Activated T-cell treated with anti-CD3 and anti-CD28 coated beads, Interleukin-2, amount 50 U/mL, for 24 hours (primary cell): ENCODE results near the gene RTCB.
"Not testable (repeated sequence)": the region's sequence is repeated elsewhere in the genome, so short reads cannot be mapped to it uniquely, and the experiment has no call there.

ENCODE experiments used
- DNase-seq: peaks from one replicate; pipeline ENCODE4 v3.0.0-alpha.2; 2020
- H3K27ac Mint-ChIP-seq: 2 replicates; pipeline ENCODE4 v1.8.0; 2020; ENCODE audit warnings: mild to moderate bottlenecking, mixed read lengths
- H3K27me3 Mint-ChIP-seq: 2 replicates; pipeline ENCODE4 v1.8.0; 2020; ENCODE audit warnings: mixed read lengths
- H3K36me3 Mint-ChIP-seq: 2 replicates; pipeline ENCODE4 v1.8.0; 2020; ENCODE audit warnings: low read depth, mixed read lengths
- H3K4me1 Mint-ChIP-seq: 2 replicates; pipeline ENCODE4 v1.8.0; 2020; ENCODE audit warnings: low read depth, mixed read lengths
- H3K4me3 Mint-ChIP-seq: 2 replicates; pipeline ENCODE4 v1.8.0; 2020; ENCODE audit warnings: mild to moderate bottlenecking, moderate library complexity, mixed read lengths
- H3K9me3 Mint-ChIP-seq: 2 replicates; pipeline ENCODE4 v1.8.0; 2020; ENCODE audit warnings: mixed read lengths

The RTCB gene

DNA sequence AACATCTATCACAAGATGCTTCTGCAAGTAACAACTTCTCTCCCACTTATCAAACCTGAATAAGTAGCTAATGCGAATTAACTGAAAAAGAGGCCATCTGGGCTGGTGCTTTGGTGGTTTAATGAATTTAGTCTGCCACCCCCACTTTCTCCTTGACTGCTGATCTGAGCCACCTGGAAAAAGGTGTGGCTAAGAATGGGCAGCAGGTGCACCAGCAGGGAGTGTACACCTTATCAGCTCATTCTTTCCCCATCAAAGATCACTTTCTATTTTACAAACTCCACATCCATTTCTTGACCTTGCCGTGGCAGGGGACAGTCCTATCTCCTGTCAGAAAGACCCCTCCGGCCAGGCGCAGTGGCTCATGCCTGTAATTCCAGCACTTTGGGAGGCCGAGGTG lies 47.8 kb downstream of the RTCB start:
- no peaks in the 10 kb centered on the region for H3K27me3 Mint-ChIP-seq

DNA sequence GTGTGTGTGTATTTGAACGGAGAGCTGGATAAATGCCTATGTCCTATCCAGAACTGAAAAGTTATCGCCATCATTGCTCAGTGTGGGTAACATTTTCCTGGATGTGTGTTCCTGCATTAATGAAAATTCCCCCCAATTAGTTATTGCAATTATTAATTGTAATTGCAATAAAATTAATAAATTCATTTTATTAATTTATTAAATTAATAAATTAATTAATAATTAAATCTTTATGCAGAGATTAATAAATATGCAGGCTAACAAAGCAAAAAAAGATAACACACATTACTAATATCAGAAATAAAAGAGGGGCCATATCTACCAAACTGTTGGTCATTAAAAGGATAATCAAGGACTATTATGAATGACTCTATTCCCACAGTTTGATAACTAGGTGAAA lies 50.8 kb downstream of the RTCB start:
- Mint-ChIP-seq H3K27ac (no peak overlapping the region), H3K27me3 (no peaks in the 10 kb centered on the region)

More for the DNA sequence above, 47.8 kb downstream of the RTCB start:
- Mint-ChIP-seq H3K36me3 (peaks cover 3% of the 10 kb centered on the region), H3K4me3 (no peak overlapping the region), H3K9me3 (no peaks in the 10 kb centered on the region), H3K27ac (no peak overlapping the region), H3K4me1 (peaks cover 1% of the 10 kb centered on the region)
- no peak for DNase-seq

DNA sequence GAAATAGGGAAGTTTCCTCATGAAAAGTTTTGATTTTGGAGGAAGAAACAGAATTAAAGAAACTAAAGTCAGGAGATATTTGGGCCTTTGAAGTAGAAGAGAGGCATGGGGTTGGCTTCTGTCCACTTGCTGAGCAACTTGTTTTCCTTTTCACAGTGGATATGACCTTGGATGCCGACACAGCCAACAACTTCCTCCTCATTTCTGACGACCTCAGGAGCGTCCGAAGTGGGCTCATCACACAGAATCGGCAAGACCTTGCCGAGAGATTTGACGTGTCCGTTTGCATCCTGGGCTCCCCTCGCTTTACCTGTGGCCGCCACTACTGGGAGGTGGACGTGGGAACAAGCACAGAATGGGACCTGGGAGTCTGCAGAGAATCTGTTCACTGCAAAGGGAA lies 52.0 kb downstream of the RTCB start:
- H3K4me1 Mint-ChIP-seq, H3K9me3 Mint-ChIP-seq, H3K4me3 Mint-ChIP-seq, H3K36me3 Mint-ChIP-seq, H3K27me3 Mint-ChIP-seq, DNase-seq, H3K27ac Mint-ChIP-seq: not testable (repeated sequence)

More for the DNA sequence above, 50.8 kb downstream of the RTCB start:
- Mint-ChIP-seq H3K4me1 (no peaks in the 10 kb centered on the region), H3K9me3 (no peaks in the 10 kb centered on the region), H3K36me3 (peaks cover 3% of the 10 kb centered on the region), H3K4me3 (no peak overlapping the region)
- no peak for DNase-seq

DNA sequence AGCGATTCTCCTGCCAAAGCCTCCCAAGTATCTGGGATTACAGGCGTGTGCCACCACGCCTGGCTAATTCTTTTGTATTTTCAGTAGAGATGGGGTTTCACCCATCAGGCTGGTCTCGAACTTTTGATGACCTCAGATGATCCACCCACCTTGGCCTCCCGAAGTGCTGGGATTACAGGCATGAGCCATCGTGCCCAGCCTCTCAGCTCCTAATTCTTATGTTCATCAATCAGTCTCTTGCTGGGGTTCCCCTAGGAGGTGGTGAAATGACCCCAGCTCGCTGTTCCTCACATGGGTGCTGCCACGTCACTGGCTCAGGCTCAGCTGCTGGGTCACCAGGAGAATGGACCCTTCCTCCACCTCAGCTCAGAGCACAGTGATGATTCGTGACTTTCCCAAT lies 54.5 kb downstream of the RTCB start, which contains the start of gene RFPL3:
RFPL3 (plus strand) TSS at position 301 of the 400 bp plus-strand sequence. CDS start 205 bp downstream, outside the sequence.
- H3K4me3 Mint-ChIP-seq, DNase-seq, H3K4me1 Mint-ChIP-seq, H3K9me3 Mint-ChIP-seq, H3K27me3 Mint-ChIP-seq, H3K36me3 Mint-ChIP-seq, H3K27ac Mint-ChIP-seq: not testable (repeated sequence)

DNA sequence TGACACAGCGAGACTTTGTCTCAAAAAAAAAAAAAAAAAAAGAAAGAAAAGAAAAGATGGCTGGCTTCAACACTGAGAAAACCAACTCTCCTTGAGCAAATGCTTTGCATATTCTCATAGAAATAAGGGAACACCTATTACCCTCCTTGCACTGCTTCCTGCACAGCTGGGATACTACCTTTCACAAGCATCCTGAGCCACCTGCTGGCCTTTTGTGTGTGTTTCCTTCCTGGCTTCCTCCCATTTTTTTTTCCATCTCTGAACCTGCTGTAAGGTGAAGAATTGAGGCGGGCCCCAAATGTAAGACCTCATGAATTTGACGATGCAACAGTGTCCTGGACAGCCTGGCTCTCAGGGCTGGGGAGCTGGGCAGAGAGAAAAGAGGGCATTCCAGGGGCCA lies 56.3 kb downstream of the RTCB start:
- no peak for DNase-seq

GRCh38 chr22:32354360-32355351 lies 57.4 kb downstream of the RTCB start:
- no peaks in the 10 kb centered on the region for H3K9me3 Mint-ChIP-seq
- no peak for DNase-seq
- no peak overlapping the region for H3K4me3 Mint-ChIP-seq
- H3K27me3 Mint-ChIP-seq: no peaks in the 10 kb centered on the region
- H3K27ac Mint-ChIP-seq: no peak overlapping the region
- no peaks in the 10 kb centered on the region for H3K36me3 Mint-ChIP-seq
- H3K4me1 Mint-ChIP-seq: no peaks in the 10 kb centered on the region

More for the DNA sequence above, 56.3 kb downstream of the RTCB start:
- Mint-ChIP-seq H3K9me3 (no peaks in the 10 kb centered on the region), H3K27me3 (no peaks in the 10 kb centered on the region), H3K4me3 (no peak overlapping the region), H3K27ac (no peak overlapping the region), H3K36me3 (peaks cover 3% of the 10 kb centered on the region), H3K4me1 (no peaks in the 10 kb centered on the region)

DNA sequence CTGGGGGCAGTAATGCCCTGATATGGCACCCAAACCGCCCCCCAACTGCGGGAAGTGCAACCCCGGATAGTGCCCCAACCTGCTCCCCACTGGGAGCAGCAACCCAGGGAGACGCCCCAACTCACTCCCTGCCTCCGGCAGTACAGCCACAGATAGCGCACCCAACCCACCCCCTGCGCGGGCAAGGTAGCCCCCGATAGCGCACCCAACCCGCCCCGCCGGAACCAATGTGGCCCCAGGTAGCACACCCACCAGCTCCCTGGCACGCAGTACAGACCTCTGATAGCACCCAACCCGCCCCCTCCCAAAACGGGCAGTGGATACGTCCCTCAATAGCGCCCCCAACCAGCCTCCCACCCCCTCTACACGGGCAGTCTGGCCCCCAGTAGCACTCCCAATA lies 58.2 kb downstream of the RTCB start:
- Mint-ChIP-seq H3K27ac (no peak overlapping the region), H3K4me1 (no peaks in the 10 kb centered on the region), H3K36me3 (no peaks in the 10 kb centered on the region), H3K27me3 (no peaks in the 10 kb centered on the region), H3K4me3 (no peak overlapping the region), H3K9me3 (no peaks in the 10 kb centered on the region)
- no peak for DNase-seq

- H3K4me1 Mint-ChIP-seq: no peaks in the 10 kb centered on the region
- no peaks in the 10 kb centered on the region for H3K9me3 Mint-ChIP-seq
- H3K36me3 Mint-ChIP-seq: no peaks in the 10 kb centered on the region
- no peak overlapping the region for H3K4me3 Mint-ChIP-seq
- no peak overlapping the region for H3K27ac Mint-ChIP-seq
- no peak for DNase-seq
- no peaks in the 10 kb centered on the region for H3K27me3 Mint-ChIP-seq
These were observed 58.8 kb downstream of the RTCB start for GRCh38 chr22:32353292-32353691.

- Mint-ChIP-seq H3K4me3 (no peak overlapping the region), H3K27me3 (no peaks in the 10 kb centered on the region), H3K4me1 (no peaks in the 10 kb centered on the region), H3K9me3 (no peaks in the 10 kb centered on the region), H3K27ac (no peak overlapping the region), H3K36me3 (no peaks in the 10 kb centered on the region)
- DNase-seq: no peak
These were observed 59.4 kb downstream of the RTCB start for GRCh38 chr22:32352681-32353080.

GRCh38 chr22:32351875-32352274 lies 60.2 kb downstream of the RTCB start:
- not testable (repeated sequence) for H3K4me3 Mint-ChIP-seq, H3K27me3 Mint-ChIP-seq, DNase-seq

DNA sequence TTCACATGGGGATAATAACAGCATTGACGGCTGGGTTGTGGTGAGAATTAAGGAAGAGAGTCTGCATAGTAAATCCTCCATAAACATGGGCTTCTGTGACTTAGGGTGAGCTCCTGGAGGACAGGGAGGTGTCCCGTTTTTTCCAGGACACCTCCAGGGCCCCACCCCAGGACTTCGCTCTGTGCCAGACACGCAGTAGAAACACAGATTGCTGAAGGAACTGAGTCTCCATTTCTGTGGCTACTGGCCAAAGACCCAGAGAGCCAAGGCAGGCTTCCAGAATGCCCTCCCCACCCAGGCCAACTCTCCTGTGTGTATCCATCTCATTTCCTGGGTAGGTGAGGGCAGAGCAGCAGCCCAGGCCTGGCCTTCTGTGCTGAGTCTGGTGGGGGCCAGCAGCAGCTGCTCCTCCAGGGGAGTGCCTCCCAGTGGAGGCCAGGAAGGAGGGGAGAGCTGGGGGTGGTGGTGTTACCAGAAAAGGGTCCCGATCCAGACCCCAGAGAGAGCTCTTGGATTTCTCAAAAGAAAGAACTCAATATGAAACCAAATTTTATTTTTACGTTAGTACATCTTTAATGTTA lies 63.9 kb downstream of the RTCB start:
- no peaks in the 10 kb centered on the region for H3K9me3 Mint-ChIP-seq
- peaks cover 31% of the 10 kb centered on the region for H3K27me3 Mint-ChIP-seq
- no peaks in the 10 kb centered on the region for H3K36me3 Mint-ChIP-seq
- no peak overlapping the region for H3K4me3 Mint-ChIP-seq
- H3K4me1 Mint-ChIP-seq: peaks cover 7% of the 10 kb centered on the region
- no peak for DNase-seq
- H3K27ac Mint-ChIP-seq: no peak overlapping the region

More at GRCh38 chr22:32351875-32352274, 60.2 kb downstream of the RTCB start:
- H3K36me3 Mint-ChIP-seq, H3K9me3 Mint-ChIP-seq, H3K4me1 Mint-ChIP-seq, H3K27ac Mint-ChIP-seq: not testable (repeated sequence)

- Mint-ChIP-seq H3K4me3 (no peak overlapping the region), H3K4me1 (peaks cover 9% of the 10 kb centered on the region), H3K9me3 (no peaks in the 10 kb centered on the region), H3K36me3 (no peaks in the 10 kb centered on the region), H3K27me3 (peaks cover 59% of the 10 kb centered on the region), H3K27ac (no peak overlapping the region)
- DNase-seq: no peak
These were observed 68.1 kb downstream of the RTCB start for GRCh38 chr22:32343941-32344340.

GRCh38 chr22:32342977-32343376 lies 69.1 kb downstream of the RTCB start:
- no peak overlapping the region for H3K27ac Mint-ChIP-seq
- no peak for DNase-seq
- H3K4me3 Mint-ChIP-seq: no peak overlapping the region
- peaks cover 63% of the 10 kb centered on the region for H3K27me3 Mint-ChIP-seq
- no peaks in the 10 kb centered on the region for H3K36me3 Mint-ChIP-seq
- H3K4me1 Mint-ChIP-seq: peaks cover 9% of the 10 kb centered on the region
- H3K9me3 Mint-ChIP-seq: no peaks in the 10 kb centered on the region

GRCh38 chr22:32341122-32341740 lies 70.8 kb downstream of the RTCB start:
- Mint-ChIP-seq H3K27ac (no peak overlapping the region), H3K36me3 (no peaks in the 10 kb centered on the region), H3K4me1 (peaks cover 9% of the 10 kb centered on the region), H3K9me3 (no peaks in the 10 kb centered on the region), H3K4me3 (no peak overlapping the region), H3K27me3 (peaks cover 61% of the 10 kb centered on the region)
- DNase-seq: no peak

GRCh38 chr22:32340411-32340810 lies 71.6 kb downstream of the RTCB start:
- Mint-ChIP-seq H3K4me3 (no peak overlapping the region), H3K27me3 (peaks cover 57% of the 10 kb centered on the region), H3K4me1 (peaks cover 9% of the 10 kb centered on the region), H3K36me3 (no peaks in the 10 kb centered on the region), H3K27ac (no peak overlapping the region), H3K9me3 (no peaks in the 10 kb centered on the region)
- DNase-seq: no peak
